Suppressor macrophage (primary cell): ENCODE data around the gene SMURF2.

Experiments
- DNase-seq, 4 experiments: peaks; one replicate each; pipeline ENCODE4 v3.0.0-alpha.2; 2020 to 2022

The SMURF2 gene

DNA sequence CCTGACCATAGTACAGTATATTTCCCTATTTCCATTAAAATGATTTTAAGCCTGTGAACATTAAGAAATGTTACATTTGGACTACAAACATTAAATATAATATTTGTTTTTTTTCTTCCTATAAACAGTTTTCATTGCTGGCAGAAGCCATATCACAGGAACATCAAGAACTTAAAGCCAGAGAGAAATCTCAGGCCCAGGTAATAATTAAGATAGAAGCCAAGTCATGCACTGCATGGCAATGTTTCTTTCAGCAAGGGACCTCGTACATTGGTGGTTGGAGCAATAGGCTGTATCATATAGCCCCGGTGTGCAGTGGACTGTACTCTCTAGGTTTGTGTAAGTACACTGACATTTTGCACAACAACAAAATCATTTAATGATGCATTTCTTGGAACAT lies 125.2 kb downstream of the SMURF2 start:
- no peak for DNase-seq

DNA sequence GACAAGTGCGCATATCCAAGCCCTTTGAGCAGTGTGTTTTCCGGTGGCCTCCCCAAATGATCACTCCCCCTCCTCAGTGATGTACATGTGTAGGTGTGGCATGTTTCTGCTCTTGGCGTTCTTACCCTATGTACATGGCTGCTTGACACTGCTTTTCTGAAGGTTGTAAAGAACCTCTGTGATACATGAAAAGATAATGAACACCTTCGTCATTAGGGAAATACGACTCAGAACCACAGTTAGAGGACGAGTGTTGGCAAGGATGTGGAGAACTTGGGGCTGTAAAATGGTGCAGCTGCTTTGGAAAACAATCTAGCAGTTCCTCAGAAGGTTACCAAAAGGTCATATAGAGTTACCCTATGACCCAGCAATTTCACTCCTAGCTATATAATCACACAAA lies 126.8 kb downstream of the SMURF2 start:
- DNase-seq, result no peak

DNA sequence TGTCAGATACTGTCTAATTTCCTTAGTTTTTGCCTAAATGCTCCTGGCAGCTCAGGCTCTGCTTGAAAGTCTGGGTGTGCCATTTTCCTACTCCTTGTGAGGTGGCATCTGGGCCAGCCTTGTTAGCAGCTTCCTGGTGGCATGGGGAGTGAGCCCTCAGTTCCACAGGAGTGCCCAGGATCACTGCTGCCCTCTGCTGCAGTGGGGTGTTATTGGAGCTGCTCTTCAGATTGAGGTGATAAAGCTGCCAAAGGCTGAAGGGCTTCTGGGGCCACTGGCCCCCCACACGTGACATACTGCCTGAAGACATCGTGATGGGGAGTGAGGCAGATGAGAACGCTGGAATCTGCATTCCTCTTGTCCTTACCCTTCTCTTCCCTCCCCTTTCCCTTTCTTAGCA lies 127.9 kb downstream of the SMURF2 start:
- DNase-seq, result peak in 3 of 4 experiments; percentile 17 to 29 (median 19)

DNA sequence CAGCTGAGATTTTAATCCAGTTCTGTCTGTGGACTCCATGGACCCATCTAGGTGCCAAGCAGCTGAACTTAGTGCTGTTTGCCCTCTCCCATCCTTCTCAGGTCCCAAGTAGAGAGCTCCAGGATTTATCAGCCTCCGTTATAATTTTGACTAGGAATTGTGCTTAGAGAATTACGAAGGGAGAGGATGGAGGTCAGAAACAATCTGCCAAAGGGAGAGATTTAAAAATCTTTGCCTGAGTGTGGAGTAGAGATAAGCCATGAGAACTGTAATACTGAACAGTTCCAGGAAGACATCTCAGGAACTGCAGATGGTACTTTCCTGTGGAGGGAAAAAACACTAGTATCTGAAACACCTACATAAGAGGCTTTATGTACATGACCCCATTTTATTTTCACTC lies 128.3 kb downstream of the SMURF2 start:
- DNase-seq, result no peak

DNA sequence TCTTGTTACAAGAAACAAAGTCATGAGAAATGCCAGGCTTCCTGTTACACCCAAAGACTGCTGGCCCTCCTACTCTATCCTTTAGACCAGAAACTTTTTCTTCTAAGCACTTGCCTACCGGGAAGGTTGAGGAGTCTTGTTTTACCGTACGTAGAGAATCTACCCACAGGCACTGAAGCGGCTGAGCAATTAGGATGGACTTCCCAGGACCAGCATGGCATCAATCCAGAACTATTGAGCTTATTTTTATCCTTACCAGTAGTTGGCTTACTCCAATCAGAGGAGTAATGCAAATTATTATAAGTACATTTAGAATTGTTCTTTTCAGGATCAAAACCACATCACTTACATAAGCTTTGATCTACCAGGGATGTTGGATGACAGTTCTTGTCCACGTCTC lies 129.7 kb downstream of the SMURF2 start:
- no peak for DNase-seq

DNA sequence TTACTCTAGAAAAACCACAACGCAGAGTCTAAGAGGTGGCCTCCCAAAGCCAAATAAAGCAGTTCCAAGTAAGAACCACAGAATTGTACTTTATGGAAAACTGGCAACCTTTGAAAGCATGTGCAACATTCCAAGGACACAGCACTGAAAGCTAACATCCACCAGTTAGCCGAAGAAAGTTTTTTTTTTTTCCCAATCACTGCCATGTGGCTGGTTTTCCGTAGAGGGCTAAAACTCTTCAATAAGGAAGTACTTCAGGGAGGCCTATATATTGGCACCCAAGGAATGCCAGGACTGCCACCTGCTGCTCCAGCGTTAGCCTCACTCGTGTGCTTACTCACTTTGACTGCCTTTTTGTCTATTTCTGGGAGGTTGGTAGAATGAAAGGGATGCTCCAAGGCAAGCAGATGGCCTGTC lies 130.1 kb downstream of the SMURF2 start:
- DNase-seq, result no peak

DNA sequence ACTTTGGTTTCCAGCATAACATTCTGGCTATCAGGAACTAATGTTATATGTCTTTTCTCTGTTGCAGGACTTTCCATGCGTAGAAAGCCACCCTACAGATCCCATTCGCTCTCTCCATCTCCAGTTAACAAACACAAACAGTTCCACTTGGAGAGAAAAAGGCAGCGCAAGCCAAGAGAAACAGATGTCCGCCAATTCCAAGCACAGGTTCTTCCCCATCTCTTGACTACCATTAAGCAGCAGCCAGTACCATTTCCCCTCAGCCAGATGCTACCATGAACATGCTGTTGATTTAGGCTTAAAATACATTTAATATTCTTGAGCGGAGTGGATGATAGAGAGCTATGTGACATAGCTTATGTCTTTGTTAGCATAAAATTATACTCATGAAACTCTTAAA lies 132.9 kb downstream of the SMURF2 start:
- no peak for DNase-seq

DNA sequence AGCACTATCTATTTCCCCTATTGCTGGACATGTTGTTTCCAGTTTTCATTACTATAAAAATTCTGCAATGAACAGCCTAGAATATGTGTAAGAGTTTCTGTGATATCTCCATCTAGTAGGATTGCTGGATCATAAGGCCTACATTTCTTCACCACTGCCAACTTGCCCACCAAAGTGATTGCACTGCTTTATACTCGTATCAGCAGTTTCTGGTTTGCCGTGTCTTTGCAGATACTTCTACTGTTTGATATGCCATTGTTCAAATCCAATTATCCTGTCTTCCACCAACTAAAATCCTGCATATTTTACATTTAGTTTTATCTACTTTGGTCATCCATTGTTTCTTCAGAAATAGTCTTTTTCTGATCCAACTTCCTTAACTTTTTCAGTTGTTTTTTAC lies 134.2 kb downstream of the SMURF2 start:
- no peak for DNase-seq

DNA sequence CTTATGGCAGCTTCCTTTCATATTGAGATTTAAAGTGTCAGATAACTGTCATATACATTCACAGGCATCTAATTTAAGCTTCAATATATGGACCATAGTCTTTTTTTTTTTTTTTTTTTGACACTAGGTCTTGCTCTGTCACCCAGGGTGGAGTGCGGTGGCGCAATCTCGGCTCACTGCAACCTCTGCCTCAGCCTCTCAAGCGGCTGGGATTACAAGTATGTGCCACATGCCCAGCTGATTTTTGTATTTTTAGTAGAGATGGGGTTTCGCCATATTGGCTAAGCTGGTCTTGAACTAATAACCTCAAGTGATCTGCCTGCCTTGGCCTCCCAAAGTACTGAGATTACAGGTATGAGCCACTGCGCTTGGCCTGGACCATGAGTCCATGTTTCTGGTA lies 141.7 kb downstream of the SMURF2 start:
- no peak for DNase-seq

DNA sequence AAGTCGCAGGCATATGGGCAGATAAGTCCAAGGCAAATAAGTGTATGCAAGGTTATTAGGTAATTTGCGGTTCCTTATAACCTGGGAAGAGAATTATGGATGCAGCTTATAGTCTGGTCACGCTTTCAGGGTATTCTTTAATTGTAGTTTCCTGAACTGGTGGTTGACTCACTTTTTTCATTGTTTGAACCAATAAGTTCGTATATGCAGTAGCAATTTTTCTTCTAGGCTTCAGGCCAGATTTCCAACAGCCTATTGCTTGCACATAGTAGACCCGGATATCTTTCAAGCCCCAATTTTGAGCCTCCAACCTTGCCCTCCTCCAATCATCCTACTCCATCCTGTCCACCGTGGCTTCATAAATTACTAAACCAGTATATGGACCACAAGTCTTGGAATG lies 142.5 kb downstream of the SMURF2 start:
- no peak for DNase-seq

DNA sequence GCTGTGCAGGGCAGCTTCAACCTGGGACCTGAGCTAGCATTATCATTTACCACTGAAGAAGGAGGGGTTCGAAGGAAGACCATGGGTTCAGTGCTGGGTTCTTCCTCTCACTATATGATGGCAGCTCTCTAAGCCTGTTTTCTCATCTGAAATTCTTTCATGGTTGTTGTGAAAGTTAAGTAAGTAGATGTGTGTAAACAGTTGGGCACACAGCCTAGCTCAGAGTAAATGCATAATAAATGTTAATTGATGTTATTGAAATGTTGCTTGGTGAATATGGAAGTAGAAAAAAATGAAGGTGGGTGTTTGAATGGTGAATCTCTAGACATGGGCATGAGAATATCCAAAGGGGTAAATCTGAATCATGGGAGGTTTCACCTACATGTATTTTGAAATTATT lies 146.3 kb downstream of the SMURF2 start:
- no peak for DNase-seq

DNA sequence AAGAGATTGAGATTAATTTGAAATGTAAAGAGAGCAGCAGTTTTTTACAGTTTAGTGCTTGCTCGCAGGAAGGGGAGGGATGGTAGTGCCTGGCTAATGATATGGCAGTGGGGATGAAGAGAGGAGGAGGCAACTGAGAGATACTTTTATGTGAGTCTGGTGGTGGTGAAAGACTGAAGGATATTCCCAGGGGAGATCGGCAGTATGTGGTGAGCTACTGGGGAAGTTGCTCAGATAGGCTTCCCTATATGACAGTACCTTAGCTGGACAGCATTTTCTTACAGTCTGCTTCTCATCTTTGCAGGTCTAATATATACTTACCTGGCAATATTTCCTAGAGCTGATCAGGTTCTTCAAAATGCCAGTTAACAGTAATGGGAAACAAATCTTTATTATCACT lies 146.7 kb downstream of the SMURF2 start:
- no peak for DNase-seq

DNA sequence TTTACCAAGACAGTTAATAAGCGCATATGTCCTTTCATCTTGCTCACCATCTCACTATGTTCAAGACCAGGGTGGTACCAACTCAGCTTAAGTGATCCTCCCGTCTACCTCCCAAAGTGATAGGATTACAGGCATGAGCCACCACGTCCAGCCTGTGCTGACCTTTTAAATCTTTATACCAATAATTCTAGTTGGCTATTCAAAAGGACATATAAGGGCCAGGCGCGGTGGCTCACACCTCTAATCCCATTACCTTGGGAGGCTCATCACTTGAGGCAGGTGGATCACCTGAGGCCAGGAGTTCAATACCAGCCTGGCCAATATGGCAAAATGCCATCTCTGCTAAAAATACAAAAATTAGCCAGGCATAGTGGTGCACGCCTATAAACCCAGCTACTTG lies 152.9 kb downstream of the SMURF2 start:
- DNase-seq, result no peak

DNA sequence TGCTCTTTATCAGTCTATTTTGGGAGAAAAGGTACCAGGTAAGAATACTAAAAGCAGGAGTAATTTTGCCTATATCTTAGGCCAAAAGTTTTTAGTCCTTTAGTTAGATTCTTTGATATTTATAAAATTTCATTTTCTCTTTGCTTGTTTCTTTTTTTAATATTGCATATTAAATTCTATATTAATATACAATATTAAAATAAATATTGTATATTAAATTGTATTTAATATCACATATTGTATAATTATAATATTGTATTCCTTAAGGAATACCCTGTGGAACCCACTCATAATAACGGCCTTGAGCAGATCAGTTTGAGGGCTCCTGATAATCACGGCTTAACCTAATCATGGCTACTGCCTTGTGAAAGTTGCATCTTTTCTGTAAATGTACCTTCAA lies 153.4 kb downstream of the SMURF2 start:
- no peak for DNase-seq

DNA sequence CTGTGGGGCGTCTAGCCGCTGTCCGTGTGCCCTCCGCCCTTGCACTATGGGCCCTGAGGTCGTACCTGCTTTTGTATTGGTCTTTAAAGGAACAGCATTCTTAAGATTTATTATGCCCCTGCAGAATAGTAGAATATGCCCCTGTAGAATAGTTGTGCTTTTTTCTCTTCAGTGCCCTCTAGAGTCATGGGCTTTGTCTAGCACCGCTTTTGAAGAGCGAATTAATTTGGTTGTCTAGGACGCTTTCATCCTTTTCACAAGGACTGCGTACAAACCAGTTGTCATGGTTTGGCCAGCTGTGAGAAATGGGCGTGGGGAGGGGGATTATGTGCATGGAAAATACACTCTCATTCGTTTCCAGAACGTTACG lies 154.7 kb downstream of the SMURF2 start:
- peak; percentile 31 to 65 (median 54) for DNase-seq

DNA sequence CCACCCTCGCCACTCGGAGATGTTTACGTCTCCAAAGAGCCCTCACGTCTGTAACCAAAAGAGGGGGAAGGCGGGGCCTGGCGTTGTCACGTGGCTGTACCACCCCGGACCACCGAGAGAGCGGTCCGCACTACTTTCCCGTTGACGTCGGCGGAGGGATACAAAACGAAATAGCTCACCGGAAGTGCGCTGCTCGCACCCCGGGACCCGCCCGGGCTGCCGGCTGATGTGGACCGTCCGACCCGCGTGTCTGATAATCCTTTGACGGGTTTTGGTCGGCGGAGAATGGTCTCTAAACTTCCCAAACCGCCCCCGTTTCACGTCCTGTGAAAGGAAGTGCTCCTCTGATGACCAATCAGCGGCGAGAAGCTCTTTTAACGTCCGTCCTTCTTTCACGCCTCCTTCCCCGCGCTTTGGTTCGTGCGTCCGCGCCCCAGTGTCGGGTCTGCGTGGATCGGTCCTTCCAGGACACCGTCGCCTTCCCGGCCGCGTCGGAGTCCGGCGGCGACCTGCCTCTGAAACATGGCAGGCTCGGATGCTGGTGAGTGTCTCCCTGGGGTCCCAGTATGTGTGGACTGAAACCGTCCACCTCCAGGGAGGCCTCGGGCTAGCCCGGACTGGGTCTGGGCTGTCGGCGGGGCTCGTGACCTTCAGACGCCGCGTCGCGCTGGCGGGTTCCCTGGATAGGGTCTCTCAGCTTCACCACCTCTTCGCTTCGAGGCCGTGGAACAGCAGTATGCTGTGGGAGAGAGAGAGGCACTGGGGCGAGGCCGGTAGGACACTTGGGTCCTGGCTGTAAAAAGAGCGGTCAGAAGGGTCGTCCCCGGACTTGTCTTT lies 155.3 kb downstream of the SMURF2 start, which contains the start of gene CEP95:
CEP95 (plus strand) TSS at position 402 of the 837 bp plus-strand sequence; CDS start at position 523, 121 bp downstream.
- peak; percentile 96 to 98 (median 98) for DNase-seq

DNA sequence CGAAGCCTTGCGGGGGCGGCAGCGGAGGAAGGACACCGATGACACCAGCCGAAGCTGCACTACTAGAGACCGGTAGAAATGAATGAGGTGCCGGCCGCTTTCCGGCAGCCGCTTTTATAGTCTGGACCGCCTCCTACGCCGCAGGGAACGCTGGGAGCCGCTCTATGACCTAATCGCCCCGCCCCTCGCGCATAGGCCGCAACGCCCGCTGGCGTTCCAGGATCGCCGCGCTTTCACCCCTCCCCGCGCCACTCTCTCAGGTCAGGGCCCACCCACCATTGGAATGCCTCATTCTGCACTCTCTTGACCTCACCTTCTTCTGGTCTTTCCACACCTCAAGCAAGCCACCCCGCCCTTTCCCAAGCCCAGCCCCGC lies 155.9 kb downstream of the SMURF2 start, which contains the start of gene DDX5:
DDX5 (minus strand) TSS at position 89 of the 375 bp plus-strand sequence. CDS start 170 bp downstream, outside the sequence.
- DNase-seq, result peak; percentile 98 to 99 (median 98)

DNA sequence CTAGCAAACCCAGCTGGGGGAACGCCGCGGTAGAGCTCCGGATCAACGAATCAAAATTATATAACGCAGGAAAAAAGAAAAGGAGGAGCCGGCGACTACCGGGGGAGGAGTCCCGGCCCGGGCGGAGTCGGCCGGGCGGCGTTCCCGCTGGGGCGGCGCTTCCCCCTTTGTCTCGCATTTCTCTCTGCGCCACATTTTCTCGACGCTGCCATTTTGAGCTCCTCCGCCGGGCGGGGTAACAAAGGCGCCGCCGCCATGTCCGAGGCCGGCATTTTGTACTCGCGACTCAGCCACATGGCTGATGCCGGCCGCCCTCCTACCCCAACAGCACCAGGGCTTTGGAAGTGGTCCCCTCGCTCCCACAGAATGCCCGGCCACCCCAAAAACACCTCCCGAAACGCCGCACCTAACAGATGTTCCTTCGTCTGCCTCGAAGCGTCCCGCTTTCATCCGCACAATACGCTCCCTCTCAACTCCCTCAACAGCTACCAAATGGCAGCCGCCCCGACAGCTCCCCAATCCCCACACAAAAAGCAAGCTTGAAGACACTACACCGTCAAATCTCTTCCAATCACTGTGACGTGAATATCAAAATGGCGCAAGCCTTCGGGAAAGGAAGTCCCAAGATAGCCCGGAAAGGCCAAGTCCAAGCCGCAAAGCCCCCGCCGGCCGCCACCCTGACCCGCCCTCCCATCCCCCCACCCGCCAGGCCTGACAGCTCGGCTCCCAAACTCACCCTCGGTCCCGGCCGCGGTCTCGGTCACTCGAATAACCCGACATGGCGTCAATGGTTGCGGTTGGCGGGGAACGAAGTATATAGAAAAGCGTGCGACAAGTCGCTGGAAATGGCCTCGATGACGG lies 156.5 kb downstream of the SMURF2 start:
- DNase-seq, result peak; percentile 92 to 97 (median 94)

DNA sequence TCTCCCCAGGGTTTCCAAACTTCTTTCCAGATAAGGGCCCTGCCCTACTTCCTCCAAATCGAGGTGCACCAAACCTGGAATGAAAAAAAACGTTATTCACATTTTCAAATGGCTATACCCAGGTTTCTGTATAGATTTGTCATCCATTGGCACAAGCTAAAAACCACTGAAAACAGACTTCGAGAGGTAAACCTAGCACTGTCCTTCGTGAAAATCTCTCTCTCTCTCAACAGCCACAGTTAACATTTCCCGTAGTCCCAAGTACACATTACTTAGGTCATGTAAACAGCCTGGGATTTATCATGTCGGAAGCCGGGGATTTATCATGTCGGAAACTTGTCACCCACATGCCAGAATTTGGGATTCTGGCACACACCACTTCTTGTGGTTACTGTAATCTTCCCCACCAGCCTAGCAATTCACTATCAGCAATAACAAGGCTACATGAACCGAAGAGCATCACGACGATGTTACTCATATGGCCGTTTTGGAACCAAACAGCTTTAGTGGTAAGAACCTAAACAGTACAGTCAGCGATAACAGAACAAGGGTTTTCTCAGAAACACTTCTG lies 157.3 kb downstream of the SMURF2 start:
- no peak for DNase-seq

DNA sequence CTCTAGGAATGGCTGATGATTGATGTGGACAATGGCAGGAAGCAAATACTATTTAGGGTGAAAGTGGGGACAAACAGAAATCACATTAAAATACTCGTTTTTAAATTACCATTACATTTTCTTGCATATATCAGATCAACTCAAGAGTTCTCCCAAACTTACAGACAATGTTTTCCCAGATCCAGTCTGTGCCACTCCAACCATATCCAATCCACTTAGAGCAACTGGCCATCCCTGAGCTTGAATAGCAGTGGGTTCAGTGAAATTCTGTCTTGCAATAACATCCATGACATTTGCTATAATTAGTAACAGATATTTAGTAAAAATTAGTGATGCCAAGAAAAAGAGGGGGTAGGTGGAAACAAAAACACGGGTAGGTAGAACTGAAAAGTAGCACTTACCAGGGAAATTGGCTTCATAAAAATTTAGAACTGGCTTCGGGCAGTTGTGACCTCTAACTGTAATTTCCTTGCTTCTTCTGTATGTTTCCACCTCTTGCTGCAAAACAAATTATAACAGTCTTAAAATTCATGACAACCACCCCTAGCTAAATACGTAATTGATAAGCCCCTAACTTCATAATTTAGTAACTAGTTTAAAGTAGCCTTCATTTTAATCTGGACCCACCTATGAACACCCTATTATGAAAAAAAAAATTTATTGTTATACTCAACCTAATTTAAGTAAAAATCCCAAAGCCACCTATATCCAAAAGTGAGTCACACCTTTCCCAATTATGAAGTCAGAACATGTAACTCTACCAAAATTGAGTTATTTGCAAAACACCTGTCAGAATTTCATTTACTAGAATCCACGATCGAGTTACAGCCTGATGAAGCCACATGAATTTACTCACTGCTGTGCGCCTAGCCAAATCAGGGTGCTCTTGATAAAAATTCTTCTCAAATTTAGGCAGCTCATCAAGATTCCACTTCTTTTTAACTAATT lies 158.0 kb downstream of the SMURF2 start:
- peak in 2 of 4 experiments; percentile 3 to 12 for DNase-seq

DNA sequence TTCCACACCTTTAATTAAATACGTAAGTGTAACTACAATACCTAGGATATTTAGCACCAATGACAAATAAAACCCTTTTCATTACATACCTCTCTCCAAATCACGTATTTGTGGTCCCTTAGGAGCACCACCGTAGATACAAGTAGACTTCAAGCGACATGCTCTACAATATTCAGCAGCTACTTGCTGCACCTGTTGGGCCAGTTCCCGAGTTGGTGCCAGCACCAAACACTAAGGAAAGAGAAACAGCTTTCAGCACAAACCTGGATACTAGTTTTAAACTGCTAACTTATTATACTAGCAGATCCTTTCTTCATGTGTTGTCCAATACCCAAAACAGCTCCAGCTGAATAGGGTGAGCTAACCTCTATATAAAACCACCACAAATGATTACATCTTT lies 158.8 kb downstream of the SMURF2 start:
- peak in 1 of 4 experiments; percentile 6 for DNase-seq

DNA sequence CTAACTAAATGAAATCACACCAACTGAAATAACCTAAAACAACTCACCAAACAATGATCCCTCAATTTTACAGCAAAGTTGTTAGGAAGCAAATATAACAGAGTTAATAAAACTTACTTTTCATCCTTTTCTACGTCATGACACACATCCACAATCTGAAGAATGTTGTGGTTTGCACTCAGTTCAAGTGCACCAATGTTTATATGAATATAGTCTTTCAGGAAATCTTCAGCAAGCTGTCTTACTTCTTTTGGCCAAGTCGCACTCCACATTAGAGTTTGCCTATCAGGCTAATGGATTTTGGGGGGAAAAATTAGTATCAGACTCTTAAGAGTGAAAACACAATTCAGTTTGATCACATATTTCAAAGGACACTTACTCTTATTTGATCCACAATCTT lies 159.3 kb downstream of the SMURF2 start:
- DNase-seq, result no peak
